Uterus (tissue), 4 donors: Measurements from ENCODE around the gene DPY19L3. TPM values are rescaled to one million over a fixed set of nuclear protein-coding genes. Genes with fewer than 3 reads are reported as not detected.

Experiments used
- DNase-seq, 2 donors: peaks; one replicate each; pipeline ENCODE4 v3.0.0-alpha.2; 2019 to 2020
- H3K27ac ChIP-seq, 2 donors: fragments of 200-600 bp; sonication (generic); 1 replicate in 1 of 2; 2 replicates in 1 of 2; pipeline ENCODE4 v1.5.1; 2016 to 2018
- H3K27me3 ChIP-seq, 2 donors: fragments of 200-600 bp; sonication (generic); one replicate each; pipeline ENCODE4 v1.5.1; 2018 to 2019; ENCODE audit warnings: control low read depth in 1 of 2
- H3K36me3 ChIP-seq, 2 donors: fragments of 200-600 bp; sonication (generic); one replicate each; pipeline ENCODE4 v1.5.1; 2019; ENCODE audit warnings: control low read depth in 1 of 2
- H3K4me1 ChIP-seq, 2 donors: fragments of 200-600 bp; sonication (generic); one replicate each; pipeline ENCODE4 v1.5.1; 2018 to 2019; ENCODE audit warnings: control low read depth in 1 of 2
- H3K4me3 ChIP-seq, 2 donors: fragments of 200-600 bp; sonication (generic); 1 replicate in 1 of 2; 2 replicates in 1 of 2; pipeline ENCODE4 v1.5.1; 2018 to 2019; ENCODE audit warnings: mild to moderate bottlenecking in 1 of 2
- H3K9me3 ChIP-seq, 2 donors: fragments of 200-600 bp; sonication (generic); one replicate each; pipeline ENCODE4 v1.5.1; 2019; ENCODE audit warnings: control low read depth in 1 of 2
- CTCF ChIP-seq, 4 experiments: fragments of 200-600 bp in 2 of 4; fragments of 450-650 bp in 2 of 4; sonication (generic) in 2 of 4; IDR thresholded peaks; one replicate each; pipeline ENCODE4 v1.5.1; 2016 to 2019; ENCODE audit warnings: antibody characterized with exemption in 4 of 4, mild to moderate bottlenecking in 2 of 4, moderate library complexity in 1 of 4
- POLR2A ChIP-seq, 2 donors: fragments of 450-650 bp; IDR thresholded peaks; one replicate each; pipeline ENCODE4 v1.6.1; 2016; ENCODE audit warnings: antibody characterized with exemption in 2 of 2, mild to moderate bottlenecking in 1 of 2, moderate library complexity in 1 of 2
- intact Hi-C: fragments of 100-400 bp; cut with DNase I; formaldehyde crosslinking; loops from one replicate; pipeline ENCODE4 v1.15.1; 2023; ENCODE audit warnings: low total_unique reads
- total RNA-seq, 4 donors: library from RNA; depleted of rRNA in 3 of 4; stranded (reverse); fragments of >200 nt in 3 of 4; gene quantifications; one replicate each; pipeline versions ENCODE4 v1.1.0 to v1.2.4, GENCODE V29; 2014 to 2023
- donor health status: DM: yes; HTN: yes; CAD: no.

DPY19L3 gene
- total RNA-seq, 4 donors from 2014 or later: 10.2 to 58.9 (median 34.7) TPM

- intact Hi-C loops: no loop called here
- Histone ChIP-seq H3K9me3 (no peaks in the 10 kb centered on the region), H3K27me3 (no peaks in the 10 kb centered on the region), H3K4me1 (no peaks in the 10 kb centered on the region), H3K36me3 (no peaks in the 10 kb centered on the region), H3K4me3 (no peak overlapping the region), H3K27ac (no peak overlapping the region)
- DNase-seq: no peak
- TF ChIP-seq CTCF (IDR thresholded peaks at IDR 0.05): no peak
- no peak for TF ChIP-seq POLR2A (IDR thresholded peaks at IDR 0.05)
Observed at GRCh38 chr19:32450217-32450616, 44.6 kb downstream of the DPY19L3 start.

GRCh38 chr19:32453736-32454135 lies 48.2 kb downstream of the DPY19L3 start:
- Histone ChIP-seq H3K4me3 (no peak overlapping the region), H3K36me3 (no peaks in the 10 kb centered on the region), H3K27ac (no peak overlapping the region), H3K4me1 (no peaks in the 10 kb centered on the region), H3K27me3 (no peaks in the 10 kb centered on the region), H3K9me3 (no peaks in the 10 kb centered on the region)
- intact Hi-C loops: no loop called here
- TF ChIP-seq POLR2A (IDR thresholded peaks at IDR 0.05): no peak
- TF ChIP-seq CTCF (IDR thresholded peaks at IDR 0.05): no peak
- no peak for DNase-seq

GRCh38 chr19:32456406-32456805 lies 50.8 kb downstream of the DPY19L3 start:
- Histone ChIP-seq H3K4me1 (no peaks in the 10 kb centered on the region), H3K36me3 (no peaks in the 10 kb centered on the region), H3K27ac (no peak overlapping the region), H3K4me3 (no peak overlapping the region), H3K9me3 (no peaks in the 10 kb centered on the region), H3K27me3 (no peaks in the 10 kb centered on the region)
- intact Hi-C loops: no loop called here
- no peak for TF ChIP-seq CTCF (IDR thresholded peaks at IDR 0.05)
- TF ChIP-seq POLR2A (IDR thresholded peaks at IDR 0.05): no peak
- DNase-seq: no peak

- intact Hi-C loops: no loop called here
- no peaks in the 10 kb centered on the region for H3K36me3 ChIP-seq
- H3K4me3 ChIP-seq: no peak overlapping the region
- no peak overlapping the region for H3K27ac ChIP-seq
- H3K9me3 ChIP-seq: no peaks in the 10 kb centered on the region
- TF ChIP-seq CTCF (IDR thresholded peaks at IDR 0.05) (no peak), POLR2A (IDR thresholded peaks at IDR 0.05) (no peak)
- H3K4me1 ChIP-seq: no peaks in the 10 kb centered on the region
- DNase-seq: no peak
- H3K27me3 ChIP-seq: no peaks in the 10 kb centered on the region
Observed at GRCh38 chr19:32457571-32458158, 52.1 kb downstream of the DPY19L3 start.

- intact Hi-C loops: no loop called here
- Histone ChIP-seq H3K4me3 (no peak overlapping the region), H3K9me3 (no peaks in the 10 kb centered on the region), H3K27ac (no peak overlapping the region), H3K4me1 (no peaks in the 10 kb centered on the region), H3K36me3 (no peaks in the 10 kb centered on the region), H3K27me3 (no peaks in the 10 kb centered on the region)
- TF ChIP-seq CTCF (IDR thresholded peaks at IDR 0.05) (no peak), POLR2A (IDR thresholded peaks at IDR 0.05) (no peak)
- DNase-seq: no peak
Observed at GRCh38 chr19:32458500-32459123, 53.0 kb downstream of the DPY19L3 start.
